Suprapubic skin (tissue), 4 donors: ENCODE results near the gene KRT71.

Source experiments
- POLR2A ChIP-seq, 2 donors: fragments of 450-650 bp; IDR thresholded peaks; one replicate each; pipeline ENCODE4 v1.6.1; 2017; ENCODE audit warnings: antibody characterized with exemption in 2 of 2, mild to moderate bottlenecking in 2 of 2, moderate library complexity in 2 of 2
- POLR2AphosphoS5 ChIP-seq, 3 donors: sonication (generic); formaldehyde crosslinking; IDR thresholded peaks; one replicate each; pipeline ENCODE4 v1.6.1; 2017; ENCODE audit warnings: antibody characterized with exemption in 3 of 3
- TF ChIP-seq, protein P1 (sequence below), 2 donors: fragments of 200-600 bp in 1 of 2; fragments of 450-650 bp in 1 of 2; sonication (generic) in 1 of 2; IDR thresholded peaks; one replicate each; pipeline ENCODE4 v1.5.1; 2016 to 2019; ENCODE audit warnings: antibody characterized with exemption in 2 of 2, mild to moderate bottlenecking in 1 of 2, moderate library complexity in 1 of 2

DNA sequence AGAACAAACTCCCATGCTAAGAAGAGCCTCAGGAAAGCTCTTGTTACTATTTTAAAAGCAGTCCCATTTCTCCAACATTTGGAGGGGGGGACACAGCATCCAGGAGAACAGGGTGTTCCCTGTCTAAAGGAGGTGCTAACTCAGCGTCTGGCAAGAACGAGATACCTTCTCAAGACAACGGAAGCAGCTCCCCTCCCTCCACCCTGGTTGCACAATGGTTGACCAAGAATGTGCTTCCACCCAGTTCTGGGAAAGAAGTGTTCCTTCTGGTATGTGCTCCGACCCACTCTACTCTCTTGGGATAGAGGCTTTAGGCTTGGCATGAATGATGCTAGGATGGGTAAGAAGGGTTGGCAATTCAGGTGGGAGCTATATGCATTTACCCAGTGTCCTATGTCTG is 58.4 kb downstream of the KRT71 start:
- no peak for TF ChIP-seq POLR2A (IDR thresholded peaks at IDR 0.05)
- TF ChIP-seq, protein P1, sequence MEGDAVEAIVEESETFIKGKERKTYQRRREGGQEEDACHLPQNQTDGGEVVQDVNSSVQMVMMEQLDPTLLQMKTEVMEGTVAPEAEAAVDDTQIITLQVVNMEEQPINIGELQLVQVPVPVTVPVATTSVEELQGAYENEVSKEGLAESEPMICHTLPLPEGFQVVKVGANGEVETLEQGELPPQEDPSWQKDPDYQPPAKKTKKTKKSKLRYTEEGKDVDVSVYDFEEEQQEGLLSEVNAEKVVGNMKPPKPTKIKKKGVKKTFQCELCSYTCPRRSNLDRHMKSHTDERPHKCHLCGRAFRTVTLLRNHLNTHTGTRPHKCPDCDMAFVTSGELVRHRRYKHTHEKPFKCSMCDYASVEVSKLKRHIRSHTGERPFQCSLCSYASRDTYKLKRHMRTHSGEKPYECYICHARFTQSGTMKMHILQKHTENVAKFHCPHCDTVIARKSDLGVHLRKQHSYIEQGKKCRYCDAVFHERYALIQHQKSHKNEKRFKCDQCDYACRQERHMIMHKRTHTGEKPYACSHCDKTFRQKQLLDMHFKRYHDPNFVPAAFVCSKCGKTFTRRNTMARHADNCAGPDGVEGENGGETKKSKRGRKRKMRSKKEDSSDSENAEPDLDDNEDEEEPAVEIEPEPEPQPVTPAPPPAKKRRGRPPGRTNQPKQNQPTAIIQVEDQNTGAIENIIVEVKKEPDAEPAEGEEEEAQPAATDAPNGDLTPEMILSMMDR (IDR thresholded peaks at IDR 0.05): no peak
- peak; percentile 54 to 94 (median 91) for TF ChIP-seq POLR2AphosphoS5 (IDR thresholded peaks at IDR 0.05)
